Trophoblast cell (in vitro differentiated cells and primary cell): ENCODE results near the gene SYNGR4.
A peak's percentile ranks its signal among the peaks of the same experiment; 100 is the strongest.

Experiments
- DNase-seq, 2 donors: peaks; one replicate each; pipeline ENCODE4 v3.0.0-alpha.2; 2016
- H2AFZ ChIP-seq: 2 replicates; pipeline ENCODE4 v1.6.1; 2013; ENCODE audit warnings: low read length, moderate library complexity, mild to moderate bottlenecking; ENCODE audit not compliant: insufficient read depth, poor library complexity
- H2AK5ac ChIP-seq: 2 replicates; pipeline ENCODE4 v1.6.1; 2013; ENCODE audit warnings: mild to moderate bottlenecking, low read length
- H2BK120ac ChIP-seq: 2 replicates; pipeline ENCODE4 v1.6.1; 2013; ENCODE audit warnings: low read length, mild to moderate bottlenecking, moderate library complexity; ENCODE audit not compliant: insufficient read depth, poor library complexity
- H2BK12ac ChIP-seq: 2 replicates; pipeline ENCODE4 v1.6.1; 2013; ENCODE audit warnings: mild to moderate bottlenecking, low read length, moderate library complexity
- H2BK5ac ChIP-seq: 2 replicates; pipeline ENCODE4 v1.6.1; 2013; ENCODE audit warnings: low read length, low read depth, moderate library complexity, mild to moderate bottlenecking; ENCODE audit not compliant: poor library complexity
- H3K14ac ChIP-seq: 2 replicates; pipeline ENCODE4 v1.6.1; 2013; ENCODE audit warnings: mild to moderate bottlenecking, low read length
- H3K18ac ChIP-seq: 2 replicates; pipeline ENCODE4 v1.6.1; 2013; ENCODE audit warnings: mild to moderate bottlenecking, low read length
- H3K23ac ChIP-seq: 2 replicates; pipeline ENCODE4 v1.6.1; 2013; ENCODE audit warnings: low read length
- H3K27ac ChIP-seq: 2 replicates; pipeline ENCODE4 v1.5.1; 2013; ENCODE audit warnings: low read depth, mild to moderate bottlenecking, inconsistent platforms, low read length, moderate library complexity
- H3K27me3 ChIP-seq: 2 replicates; pipeline ENCODE4 v1.6.1; 2013; ENCODE audit warnings: inconsistent platforms, mild to moderate bottlenecking, low read length, moderate library complexity; ENCODE audit not compliant: insufficient read depth
- H3K36me3 ChIP-seq, 2 experiments: 1 replicate in 1 of 2; 2 replicates in 1 of 2; pipeline ENCODE4 v1.6.1; 2013; ENCODE audit warnings: low read length in 2 of 2, mild to moderate bottlenecking in 2 of 2, moderate library complexity in 1 of 2; ENCODE audit not compliant: insufficient read depth in 2 of 2, control insufficient read depth in 1 of 2
- H3K4ac ChIP-seq: 2 replicates; pipeline ENCODE4 v1.6.1; 2013; ENCODE audit warnings: low read depth, mild to moderate bottlenecking, low read length, moderate library complexity
- H3K4me1 ChIP-seq, 2 experiments: 1 replicate in 1 of 2; 2 replicates in 1 of 2; pipeline ENCODE4 v1.6.1; 2013; ENCODE audit warnings: low read length in 2 of 2, mild to moderate bottlenecking in 2 of 2, moderate library complexity in 1 of 2; ENCODE audit not compliant: insufficient read depth in 2 of 2, control insufficient read depth in 1 of 2
- H3K4me2 ChIP-seq: 2 replicates; pipeline ENCODE4 v1.6.1; 2013; ENCODE audit warnings: inconsistent platforms, mild to moderate bottlenecking, low read length, moderate library complexity
- H3K4me3 ChIP-seq: 2 replicates; pipeline ENCODE4 v1.5.1; 2013; ENCODE audit warnings: mild to moderate bottlenecking, low read depth, low read length, inconsistent platforms
- H3K79me1 ChIP-seq: one replicate; pipeline ENCODE4 v1.6.1; 2013; ENCODE audit warnings: low read length
- H3K79me2 ChIP-seq: 2 replicates; pipeline ENCODE4 v1.6.1; 2013; ENCODE audit warnings: low read length, mild to moderate bottlenecking; ENCODE audit not compliant: control insufficient read depth, insufficient read depth, poor library complexity
- H3K9ac ChIP-seq: 2 replicates; pipeline ENCODE4 v1.6.1; 2013; ENCODE audit warnings: mild to moderate bottlenecking, low read length
- H3K9me3 ChIP-seq: 2 replicates; pipeline ENCODE4 v1.6.1; 2013; ENCODE audit warnings: low read depth, mild to moderate bottlenecking, control low read depth, inconsistent platforms, low read length; ENCODE audit not compliant: insufficient read depth
- H4K12ac ChIP-seq: 2 replicates; pipeline ENCODE4 v1.6.1; 2013; ENCODE audit warnings: low read depth, mild to moderate bottlenecking, low read length, moderate library complexity
- H4K8ac ChIP-seq: 2 replicates; pipeline ENCODE4 v1.6.1; 2013; ENCODE audit warnings: low read depth, mild to moderate bottlenecking, low read length, moderate library complexity
- H4K91ac ChIP-seq: one replicate; pipeline ENCODE4 v1.6.1; 2013; ENCODE audit warnings: low read depth, mild to moderate bottlenecking, low read length, moderate library complexity
- WGBS: extraction: QIAGEN DNeasy Blood & Tissue Kit; methylation state at CpG from one replicate; pipeline ENCODE4 v1.1.7; 2013; ENCODE audit warnings: missing lambda C conversion rate; ENCODE audit not compliant: insufficient read length, insufficient coverage; ENCODE audit errors: extremely low coverage; 5-methylcytosine and 5-hydroxymethylcytosine counted together

Gene SYNGR4

GRCh38 chr19:48382286-48382685 lies 18.1 kb downstream of the SYNGR4 start:
- Histone ChIP-seq H3K9ac (no peak overlapping the region), H3K4me3 (no peak overlapping the region), H3K27ac (no peak overlapping the region), H2BK12ac (no peak overlapping the region), H3K4me1 (no peaks in the 10 kb centered on the region), H3K79me2 (no peaks in the 10 kb centered on the region), H2AK5ac (no peak overlapping the region), H3K4ac (no peak overlapping the region), H3K18ac (no peak overlapping the region), H3K9me3 (no peaks in the 10 kb centered on the region), H4K8ac (no peak overlapping the region), H3K14ac (no peak overlapping the region), H3K27me3 (no peaks in the 10 kb centered on the region), H2BK120ac (no peak overlapping the region), H3K23ac (no peak overlapping the region), H3K4me2 (no peak overlapping the region), H4K91ac (no peak overlapping the region), H3K79me1 (no peaks in the 10 kb centered on the region), H3K36me3 (peaks cover 52 to 63% of the 10 kb centered on the region in 2 experiments), H2AFZ (no peak overlapping the region), H2BK5ac (no peak overlapping the region), H4K12ac (no peak overlapping the region)
- no peak for DNase-seq
- WGBS, result no CpG with 5 or more reads among the region's 8 CpGs

GRCh38 chr19:48385461-48386087 lies 21.4 kb downstream of the SYNGR4 start:
- no peak for DNase-seq
- Histone ChIP-seq H2AFZ (no peak overlapping the region), H2BK5ac (no peak overlapping the region), H3K79me2 (peaks cover 7% of the 10 kb centered on the region), H3K4me2 (no peak overlapping the region), H3K9me3 (no peaks in the 10 kb centered on the region), H2AK5ac (no peak overlapping the region), H3K14ac (no peak overlapping the region), H3K4ac (no peak overlapping the region), H2BK12ac (no peak overlapping the region), H4K12ac (no peak overlapping the region), H4K8ac (no peak overlapping the region), H3K36me3 (peaks cover 65 to 78% of the 10 kb centered on the region in 2 experiments), H3K18ac (no peak overlapping the region), H3K27ac (no peak overlapping the region), H3K4me1 (no peaks in the 10 kb centered on the region), H4K91ac (no peak overlapping the region), H2BK120ac (no peak overlapping the region), H3K27me3 (no peaks in the 10 kb centered on the region), H3K79me1 (peaks cover 4% of the 10 kb centered on the region), H3K9ac (peak overlapping the region; percentile 45), H3K4me3 (no peak overlapping the region), H3K23ac (no peak overlapping the region)
- WGBS, result no CpG with 5 or more reads among the region's 7 CpGs

GRCh38 chr19:48386981-48387380 lies 22.8 kb downstream of the SYNGR4 start:
- no CpG with 5 or more reads among the region's 3 CpGs for WGBS
- no peak overlapping the region for H2BK5ac ChIP-seq
- peaks cover 60 to 67% of the 10 kb centered on the region in 2 experiments for H3K36me3 ChIP-seq

GRCh38 chr19:48390188-48391099 lies 26.3 kb downstream of the SYNGR4 start:
- Histone ChIP-seq H2BK5ac (peak overlapping the region; percentile 92), H3K79me1 (peaks cover 27% of the 10 kb centered on the region), H2BK120ac (peak overlapping the region; percentile 85), H3K9ac (peak overlapping the region; percentile 92), H3K23ac (no peak overlapping the region), H2BK12ac (peak overlapping the region; percentile 10), H3K18ac (peak overlapping the region; percentile 89), H2AFZ (peak overlapping the region; percentile 9), H3K79me2 (peaks cover 18% of the 10 kb centered on the region), H2AK5ac (peak overlapping the region; percentile 89), H3K4me2 (peak overlapping the region; percentile 90), H4K91ac (peak overlapping the region; percentile 97), H4K8ac (peak overlapping the region; percentile 82), H3K27ac (peak overlapping the region; percentile 60), H3K4ac (peak overlapping the region; percentile 95), H3K4me3 (peak overlapping the region; percentile 90), H3K27me3 (peaks cover 12% of the 10 kb centered on the region), H3K4me1 (peaks cover 8 to 15% of the 10 kb centered on the region in 2 experiments), H3K36me3 (peaks cover 30 to 35% of the 10 kb centered on the region in 2 experiments), H3K14ac (peak overlapping the region; percentile 97), H3K9me3 (peaks cover 2% of the 10 kb centered on the region), H4K12ac (peak overlapping the region; percentile 74)
- DNase-seq, result peak; percentile 68 to 74
- WGBS, result no CpG with 5 or more reads among the region's 24 CpGs

More at GRCh38 chr19:48386981-48387380, 22.8 kb downstream of the SYNGR4 start:
- H3K4me2 ChIP-seq, result no peak overlapping the region
- H3K18ac ChIP-seq, result no peak overlapping the region
- no peak for DNase-seq
- peaks cover 11% of the 10 kb centered on the region for H3K79me1 ChIP-seq
- no peak overlapping the region for H2BK12ac ChIP-seq
- no peak overlapping the region for H2BK120ac ChIP-seq
- no peaks in the 10 kb centered on the region for H3K9me3 ChIP-seq
- no peak overlapping the region for H3K4me3 ChIP-seq
- H3K27me3 ChIP-seq, result no peaks in the 10 kb centered on the region
- H3K9ac ChIP-seq, result no peak overlapping the region
- H2AFZ ChIP-seq, result no peak overlapping the region
- no peak overlapping the region for H3K14ac ChIP-seq
- peaks cover 14% of the 10 kb centered on the region for H3K79me2 ChIP-seq
- H3K4me1 ChIP-seq, result no peaks in the 10 kb centered on the region
- H4K91ac ChIP-seq, result no peak overlapping the region
- H2AK5ac ChIP-seq, result no peak overlapping the region
- H3K27ac ChIP-seq, result no peak overlapping the region
- no peak overlapping the region for H4K12ac ChIP-seq
- no peak overlapping the region for H3K4ac ChIP-seq
- no peak overlapping the region for H4K8ac ChIP-seq
- no peak overlapping the region for H3K23ac ChIP-seq
